Suppressor macrophage treated with lipopolysaccharide for 1 hour (primary cell): ENCODE data around the gene FEV.

ENCODE experiments used
- DNase-seq, 3 donors: peaks; one replicate each; pipeline ENCODE4 v3.0.0-alpha.2; 2020 to 2022

FEV gene

GRCh38 chr2:218985021-218985324 lies at the start of gene FEV:
FEV (minus strand) TSS chr2:218985184; CDS start chr2:218985075, 109 bp downstream.
- DNase-seq: no peak

- DNase-seq: no peak
Measured at GRCh38 chr2:219032051-219032745, 47.2 kb upstream of the FEV start.

GRCh38 chr2:219031005-219031738 lies 46.2 kb upstream of the FEV start:
- DNase-seq: no peak

GRCh38 chr2:219030177-219030940 lies 45.4 kb upstream of the FEV start:
- no peak for DNase-seq

GRCh38 chr2:219029829-219030165 lies 44.8 kb upstream of the FEV start:
- peak; percentile 84 to 90 (median 89) for DNase-seq

- DNase-seq: no peak
Measured at GRCh38 chr2:219028996-219029828, 44.2 kb upstream of the FEV start.

DNA sequence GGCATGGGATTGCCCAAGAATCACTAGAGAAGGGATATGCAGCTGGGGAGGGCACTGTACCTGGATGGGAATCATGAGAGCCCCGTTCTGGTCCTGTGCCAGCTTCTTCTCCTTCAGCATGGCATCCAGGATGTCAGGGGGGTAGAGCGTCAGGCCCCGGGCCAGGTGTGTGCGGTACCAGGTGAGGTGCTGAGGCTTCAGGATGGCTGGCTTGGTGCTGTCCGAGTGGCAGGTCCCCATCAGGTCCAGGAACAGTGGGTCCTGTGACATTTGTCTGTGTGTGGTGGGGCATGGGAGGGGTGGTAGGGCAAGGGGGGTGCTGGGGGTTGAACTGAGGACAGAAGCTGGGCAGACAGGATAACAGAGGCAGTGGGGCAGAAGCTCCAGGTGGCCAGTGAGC lies 43.2 kb upstream of the FEV start:
- no peak for DNase-seq

DNA sequence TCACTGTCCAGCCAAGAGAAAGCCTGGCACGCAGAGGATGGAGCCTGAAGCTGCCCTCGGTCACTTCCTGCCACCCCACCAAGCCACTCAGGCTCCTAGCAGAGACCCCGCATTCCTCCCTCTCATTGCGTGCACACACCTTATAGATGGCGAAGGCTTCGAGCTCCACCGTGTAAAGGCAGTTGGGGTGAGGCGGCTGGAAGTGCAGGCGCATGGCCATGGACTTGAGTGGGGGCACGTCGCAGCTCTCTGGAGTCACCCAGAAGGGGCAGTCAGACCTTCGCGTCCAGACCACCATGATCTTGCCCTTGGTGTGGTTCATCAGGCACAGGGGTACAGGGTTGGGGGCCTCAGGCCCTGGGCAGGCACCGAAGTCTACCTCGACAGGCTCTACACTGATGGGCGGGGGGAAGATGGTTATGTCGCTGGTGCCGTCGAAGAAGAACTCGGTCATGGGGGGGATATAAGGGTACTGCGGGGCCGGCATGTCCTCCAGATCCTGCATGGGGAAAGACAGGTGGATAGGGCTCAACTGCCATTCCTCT lies 42.6 kb upstream of the FEV start:
- no peak for DNase-seq

- DNase-seq: no peak
Measured at GRCh38 chr2:219026946-219027345, 42.0 kb upstream of the FEV start.

DNA sequence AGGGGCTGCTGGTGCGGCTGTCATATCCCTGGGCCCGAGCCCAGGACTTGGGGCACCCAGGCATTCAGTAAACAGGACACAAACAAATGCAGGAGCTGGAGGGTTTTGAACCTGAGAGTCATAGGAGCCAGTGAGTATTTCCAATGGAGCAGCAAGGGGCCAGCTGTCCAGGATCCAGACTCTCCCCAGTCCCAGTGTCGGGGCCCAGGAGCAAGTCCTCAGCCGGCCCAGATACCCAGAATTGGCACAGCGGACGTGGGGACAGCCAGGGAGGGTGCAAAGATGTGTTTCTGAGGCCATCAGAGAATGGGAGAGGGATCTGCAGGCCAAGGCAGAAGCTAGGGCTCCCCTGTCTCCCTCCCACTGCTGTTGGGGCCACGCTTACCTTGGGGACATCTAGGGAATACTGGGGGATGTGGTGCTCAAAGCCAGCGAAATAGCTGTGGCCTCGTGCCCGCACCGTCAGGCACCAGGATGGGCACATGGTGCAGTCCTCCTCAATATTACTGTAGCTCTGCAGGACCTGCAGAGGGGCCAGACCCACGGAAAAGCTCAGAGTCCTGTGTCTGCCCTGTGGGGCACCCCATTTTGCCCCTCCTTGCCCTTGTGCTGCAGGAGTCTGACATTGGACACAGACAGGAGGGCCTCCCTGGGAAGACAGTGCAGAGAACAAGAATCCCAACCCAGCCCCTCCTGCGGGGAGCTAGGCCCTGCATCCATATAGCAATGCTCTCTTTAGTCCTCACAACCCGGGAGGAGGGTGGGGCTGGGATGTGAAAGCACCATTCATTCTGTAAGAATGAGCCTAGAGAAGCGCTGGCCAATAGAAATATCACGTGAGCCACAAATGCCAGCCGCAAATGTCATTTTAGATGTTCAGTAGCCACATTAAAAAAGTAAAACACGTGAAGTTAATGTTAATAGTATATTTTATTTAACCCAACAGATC lies 40.9 kb upstream of the FEV start:
- no peak for DNase-seq

DNA sequence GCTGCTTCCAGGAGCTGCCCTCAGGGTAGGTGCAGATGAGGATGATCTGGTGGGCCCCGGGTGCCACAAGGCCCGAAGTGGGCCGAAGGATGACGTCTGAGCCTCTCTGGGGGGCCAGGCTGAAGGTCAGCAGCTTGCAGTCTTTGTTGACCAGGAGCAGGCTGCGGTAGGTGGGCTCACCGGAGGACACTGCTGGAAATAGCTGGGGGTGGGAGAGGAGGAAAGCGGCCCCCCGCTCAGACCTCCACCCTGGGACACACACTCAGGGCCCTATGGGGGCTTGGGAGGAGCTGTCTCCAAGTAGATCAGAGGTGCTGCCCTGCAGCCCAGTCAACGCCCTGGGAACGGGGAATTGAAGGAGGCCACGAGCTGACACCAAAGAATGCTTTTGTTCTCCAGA lies 39.1 kb upstream of the FEV start:
- DNase-seq: no peak

GRCh38 chr2:219023045-219023605 lies 38.1 kb upstream of the FEV start:
- DNase-seq: no peak

GRCh38 chr2:219022616-219023015 lies 37.6 kb upstream of the FEV start:
- DNase-seq: no peak

DNA sequence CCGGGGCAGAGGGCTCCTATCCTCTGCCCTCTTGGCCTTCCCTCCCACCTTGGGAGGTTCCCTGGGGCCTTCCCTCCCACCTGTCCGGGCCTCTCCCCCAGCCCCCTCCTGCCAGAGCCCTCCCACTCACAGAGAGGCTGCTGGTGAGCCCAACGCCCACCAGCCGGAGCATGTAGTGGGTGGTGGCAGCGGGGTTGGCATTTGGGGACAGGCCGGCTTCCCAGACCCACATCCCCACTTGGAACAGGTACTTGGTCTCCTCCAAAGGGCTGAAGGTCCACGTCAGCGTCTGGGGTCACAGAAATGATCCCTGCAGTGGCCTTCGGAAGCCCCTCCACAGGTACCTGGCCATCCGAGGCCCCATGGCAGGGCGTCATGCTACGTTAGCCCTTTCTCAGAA lies 37.1 kb upstream of the FEV start:
- DNase-seq: no peak

- DNase-seq: no peak
Measured at GRCh38 chr2:219021591-219021990, 36.6 kb upstream of the FEV start.

DNA sequence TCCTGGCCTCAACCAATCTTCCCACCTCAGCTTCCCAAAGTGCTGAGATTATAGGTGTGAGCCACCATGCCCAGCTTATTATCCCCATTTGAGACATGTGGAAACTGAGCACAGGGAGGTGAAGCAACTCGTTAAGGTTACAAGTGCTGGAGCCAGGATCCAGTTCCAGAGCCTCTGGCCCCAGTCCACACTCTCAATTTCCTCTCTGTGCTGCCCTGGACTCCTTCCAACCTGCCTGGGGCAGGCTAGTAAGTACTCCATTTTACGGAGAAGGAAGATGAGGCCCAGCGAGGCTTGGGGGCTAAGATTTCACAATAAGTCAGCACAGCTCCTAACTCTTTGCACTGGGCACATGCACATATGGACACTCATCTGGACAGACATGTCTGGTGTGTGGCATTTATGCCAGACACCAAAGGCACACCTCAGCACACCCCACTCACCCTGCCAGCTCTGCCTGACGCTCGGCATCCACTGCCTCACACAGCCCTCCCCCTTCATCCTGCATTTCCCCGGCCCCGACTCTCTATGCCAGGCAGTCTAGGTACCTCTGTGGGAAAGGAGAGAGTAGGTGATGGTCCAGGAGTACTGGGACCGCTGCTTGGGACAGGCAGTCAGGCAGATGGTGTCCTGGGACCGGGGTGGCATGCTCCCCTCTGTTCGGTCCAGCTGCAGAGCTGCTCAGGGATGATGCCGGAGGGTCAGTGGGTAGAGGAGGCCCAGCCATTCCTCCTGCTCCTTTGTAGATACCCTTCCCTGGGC lies 35.8 kb upstream of the FEV start:
- DNase-seq: no peak

- DNase-seq: no peak
Measured at GRCh38 chr2:219019436-219019835, 34.5 kb upstream of the FEV start.

DNA sequence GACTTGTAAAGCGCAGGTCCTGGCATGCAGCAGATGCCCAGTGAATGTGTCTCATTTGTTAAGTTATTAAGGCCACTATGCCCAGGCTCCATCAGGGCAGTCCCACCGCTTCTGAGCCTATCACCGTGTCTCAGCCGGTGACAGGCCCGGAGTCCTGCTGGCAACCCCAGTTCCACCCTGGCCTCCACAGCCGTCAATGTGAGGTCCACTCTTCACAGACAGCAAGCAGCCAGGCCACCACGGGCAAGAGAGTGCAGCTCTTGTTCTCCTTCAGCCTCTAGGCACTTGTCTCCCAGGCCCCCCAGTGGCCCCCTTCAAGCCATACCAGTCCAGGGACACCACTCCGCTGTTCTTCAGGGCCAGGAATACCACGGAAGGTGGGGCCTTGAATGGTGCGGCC lies 33.7 kb upstream of the FEV start:
- DNase-seq: no peak

- DNase-seq: no peak
Measured at GRCh38 chr2:219018286-219018685, 33.3 kb upstream of the FEV start.

DNA sequence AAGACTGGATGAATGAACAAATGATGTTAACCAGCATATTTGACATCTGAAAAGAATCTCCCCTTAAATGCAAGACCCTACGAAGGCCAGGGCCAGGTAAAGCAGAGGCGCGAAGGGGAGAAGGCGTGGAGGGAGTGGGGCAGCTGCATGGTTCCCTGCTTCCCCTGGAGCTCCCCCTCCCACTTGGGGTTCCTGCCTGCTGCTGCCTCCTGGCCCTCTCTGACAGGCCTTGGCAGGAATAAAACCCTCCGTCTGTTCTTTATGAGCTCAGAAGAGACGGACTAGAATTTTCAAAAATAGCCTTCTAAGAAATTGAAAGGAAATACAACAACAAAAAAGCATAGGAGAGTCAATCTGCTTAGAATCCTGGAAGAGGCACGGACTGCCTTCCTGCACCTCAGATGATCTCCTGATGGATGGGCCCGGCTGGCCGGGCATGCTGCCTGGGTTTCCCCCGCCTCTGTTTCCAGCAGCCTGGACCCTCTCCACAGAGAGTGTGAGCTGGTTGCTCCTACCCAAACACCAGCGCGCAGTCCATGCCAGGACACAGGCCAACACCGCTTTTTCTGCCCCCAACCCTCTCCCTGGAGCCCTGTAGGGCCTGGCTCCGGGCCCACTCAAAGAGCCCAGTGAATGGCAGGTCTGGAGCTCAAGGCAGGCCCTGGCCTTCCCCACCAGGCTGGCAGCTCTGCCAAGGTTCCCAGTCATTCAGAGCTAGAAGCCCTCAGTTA lies 32.4 kb upstream of the FEV start:
- no peak for DNase-seq
